Heart right ventricle (tissue), 16 donors: ENCODE data around the gene SCAANT1. TPM values are rescaled to one million over a fixed set of nuclear protein-coding genes. Genes with fewer than 3 reads are reported as not detected.

ENCODE experiments used
- ATAC-seq, 8 donors: fragments of 200-7000 bp; cut with Tn5 transposase; one replicate each; pipeline ENCODE4 v1.9.1; 2020; ENCODE audit warnings: mild to moderate bottlenecking in 8 of 8, moderate library complexity in 8 of 8, moderate number of reproducible peaks in 1 of 8
- DNase-seq, 2 donors: peaks; one replicate each; pipeline ENCODE4 v3.0.0-alpha.2; 2020
- H3K27ac ChIP-seq, 10 donors: fragments of 200-600 bp; sonication (generic) in 2 of 10; one replicate each; pipeline versions ENCODE4 v1.5.0 to v1.8.0; 2020 to 2022; ENCODE audit warnings: mild to moderate bottlenecking in 3 of 10
- H3K27me3 ChIP-seq, 7 donors: fragments of 200-600 bp; one replicate each; pipeline ENCODE4 v1.8.0; 2021 to 2022; ENCODE audit warnings: mild to moderate bottlenecking in 2 of 7
- H3K36me3 ChIP-seq, 9 donors: fragments of 200-600 bp; sonication (generic) in 1 of 9; one replicate each; pipeline versions ENCODE4 v1.5.0 to v1.8.0; 2020 to 2022; ENCODE audit warnings: mild to moderate bottlenecking in 2 of 9
- H3K4me1 ChIP-seq, 9 donors: fragments of 200-600 bp; sonication (generic) in 1 of 9; one replicate each; pipeline versions ENCODE4 v1.5.0 to v1.8.0; 2020 to 2022; ENCODE audit warnings: mild to moderate bottlenecking in 4 of 9
- H3K4me3 ChIP-seq, 10 donors: fragments of 200-600 bp; sonication (generic) in 2 of 10; one replicate each; pipeline versions ENCODE4 v1.5.0 to v1.8.0; 2020 to 2022; ENCODE audit warnings: mild to moderate bottlenecking in 7 of 10, moderate library complexity in 2 of 10
- H3K9me3 ChIP-seq, 11 donors: fragments of 200-600 bp in 10 of 11; sonication (generic) in 2 of 11; one replicate each; pipeline versions ENCODE4 v1.5.0 to v1.8.0; 2013 to 2022; ENCODE audit warnings: mild to moderate bottlenecking in 2 of 11, control low read depth in 1 of 11, moderate library complexity in 1 of 11
- CTCF ChIP-seq, 9 donors: fragments of 200-600 bp; sonication (generic) in 2 of 9; IDR thresholded peaks; one replicate each; pipeline versions ENCODE4 v1.5.0 to v1.8.0; 2021 to 2022; ENCODE audit warnings: antibody characterized with exemption in 9 of 9, mild to moderate bottlenecking in 5 of 9, moderate library complexity in 1 of 9
- WGBS, 2 donors: extraction: QIAGEN DNeasy Blood & Tissue Kit; methylation state at CpG; one replicate each; pipeline ENCODE4 v1.1.7; 2013; ENCODE audit warnings: inconsistent platforms in 1 of 2; 5-methylcytosine and 5-hydroxymethylcytosine counted together
- intact Hi-C, 10 donors: fragments of 100-400 bp; cut with DNase I; formaldehyde crosslinking; loops; one replicate each; pipeline versions ENCODE4 v1.11.1 to v1.14.2; 2022
- polyA plus RNA-seq, 2 donors: library from polyadenylated mRNA; stranded (reverse); fragments of 200-250 nt; gene quantifications; one replicate each; pipeline ENCODE4 v1.2.3, GENCODE V29; 2013
- total RNA-seq, 10 donors: library from RNA; stranded (reverse); fragmentation: NEBNext Ultra II Directional in 3 of 10; extraction: Animal tissue kit (Norgen Biotek cat#: 25700) in 3 of 10; gene quantifications; one replicate each; pipeline versions ENCODE4 v1.2.1 to v1.2.4, GENCODE V29; 2021 to 2023
- donor health status: Arrhythmogenic right ventricular cardiomyopathy.
- donor health status: ischemic (EF 13 %, LVEDD 7.1; RV severe dilation, severe dysfunction).
- donor health status: healthy with polysubstance abuse.
- donor health status: DM: no; HTN: yes; CAD: no.
- donor health status: DM: no; HTN: no; CAD: no.
- donor health status: ischemic (EF 25% LVEDD 6.9; RV normal size, moderate dysfunction).
- donor health status: ischemic (EF 25% LVEDD 5.7; RV mildly dilated, moderate dysfunction).
- donor health status: healthy.
- donor health status: DM: yes; HTN: yes; CAD: no.
- donor health status: Ischemic cardiomyopathy.
- donor health status: ischemic (EF 35%, LVEDD 5.7; RV mildly dilated, moderate dysfunction).
- donor health status: nonischemic (EF 11% LVEDD 7.7; RV severe dilation, severe dysfunction).
- donor health status: DM: yes; HTN: yes; CAD: no.
- donor health status: PGD.
- donor health status: ischemic (EF 29% LVEDD 5.4; RV normal size, mild dysfunction).
- donor health status: nonischemic (EF 23%, LVEDD 6.1; RV moderate dilation, normal function).

Gene SCAANT1
- total and polyA plus RNA-seq, 12 donors = not detected

GRCh38 chr3:63891518-63891917 lies 20.7 kb downstream of the SCAANT1 start:
- peaks cover 0 to 16% (median 0%) of the 10 kb centered on the region in 9 donors for H3K36me3 ChIP-seq
- peaks cover 0 to 42% (median 23%) of the 10 kb centered on the region in 9 donors for H3K4me1 ChIP-seq
- H3K4me3 ChIP-seq = no peak overlapping the region
- no peak overlapping the region for H3K27ac ChIP-seq
- no peak for TF ChIP-seq CTCF (IDR thresholded peaks at IDR 0.05)
- ATAC-seq (no peak), DNase-seq (no peak)
- no peaks in the 10 kb centered on the region for H3K9me3 ChIP-seq
- H3K27me3 ChIP-seq = no peaks in the 10 kb centered on the region
- intact Hi-C loops = no loop called here
- 97% methylated on average over 5 of the region's 5 CpGs for WGBS, 2 donors

GRCh38 chr3:63886858-63887257 lies 25.3 kb downstream of the SCAANT1 start:
- Histone ChIP-seq H3K4me3 (no peak overlapping the region), H3K27me3 (no peaks in the 10 kb centered on the region), H3K27ac (no peak overlapping the region), H3K36me3 (peaks cover 0 to 14% (median 0%) of the 10 kb centered on the region in 9 donors), H3K4me1 (peaks cover 0 to 27% (median 16%) of the 10 kb centered on the region in 9 donors), H3K9me3 (no peaks in the 10 kb centered on the region)
- DNase-seq (no peak), ATAC-seq (peak in 3 of 8 donors; percentile 27 to 66 (median 35))
- TF ChIP-seq CTCF (IDR thresholded peaks at IDR 0.05) = no peak
- intact Hi-C loops = no loop called here
- WGBS, 2 donors = 30 to 38% methylated on average over 3 of the region's 3 CpGs

DNA sequence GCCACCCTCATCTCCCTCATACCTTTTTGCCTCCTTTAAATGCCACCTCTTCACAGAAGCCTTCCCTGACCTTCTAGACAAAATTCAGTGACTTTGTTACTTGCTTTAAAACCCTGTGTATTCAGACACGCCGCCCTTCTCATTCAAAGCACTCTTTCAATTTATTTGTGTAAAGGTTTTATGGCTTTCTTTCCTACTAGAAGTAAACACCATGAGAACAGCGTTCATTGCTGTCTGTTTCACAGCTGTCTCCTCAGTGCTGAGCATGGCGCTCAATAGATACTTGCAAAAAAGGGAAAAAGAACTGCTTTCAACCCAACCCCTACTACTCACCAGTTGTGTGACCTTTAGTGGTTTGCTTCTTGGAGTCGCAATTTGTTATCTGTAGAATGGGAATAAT lies 31.5 kb downstream of the SCAANT1 start:
- Histone ChIP-seq H3K4me3 (no peak overlapping the region), H3K9me3 (no peaks in the 10 kb centered on the region), H3K4me1 (peaks cover 0 to 34% (median 23%) of the 10 kb centered on the region in 9 donors), H3K27ac (no peak overlapping the region), H3K36me3 (no peaks in the 10 kb centered on the region), H3K27me3 (no peaks in the 10 kb centered on the region)
- ATAC-seq = no peak
- intact Hi-C loops = no loop called here
- TF ChIP-seq CTCF (IDR thresholded peaks at IDR 0.05) = no peak
- DNase-seq = no peak
- WGBS, 2 donors = 92 to 96% methylated on average over 5 of the region's 5 CpGs

GRCh38 chr3:63878394-63879060 lies 33.7 kb downstream of the SCAANT1 start:
- 79 to 81% methylated on average over 2 of the region's 2 CpGs for WGBS, 2 donors
- no peak overlapping the region for H3K4me3 ChIP-seq
- ATAC-seq (no peak), DNase-seq (no peak)
- H3K9me3 ChIP-seq = no peaks in the 10 kb centered on the region
- H3K36me3 ChIP-seq = no peaks in the 10 kb centered on the region
- no peak overlapping the region for H3K27ac ChIP-seq
- intact Hi-C loops = no loop called here
- H3K4me1 ChIP-seq = peaks cover 0 to 36% (median 23%) of the 10 kb centered on the region in 9 donors
- no peak for TF ChIP-seq CTCF (IDR thresholded peaks at IDR 0.05)
- H3K27me3 ChIP-seq = no peaks in the 10 kb centered on the region
